ENCODE results near the gene CCKAR.
A peak's percentile ranks its signal among the peaks of the same experiment; 100 is the strongest.

The CCKAR gene

GRCh38 chr4:26525136-26525770 is 35.0 kb upstream of the CCKAR start:
- DNase-seq (ENCODE audit: low read depth): peak; percentile 60
- TF ChIP-seq CTCF (conservative IDR thresholded peaks at IDR 0.05; ENCODE audit: control insufficient read depth, insufficient read depth, low read depth, low read length): no peak

GRCh38 chr4:26524011-26524410 is 33.7 kb upstream of the CCKAR start:
- no peak for TF ChIP-seq CTCF (conservative IDR thresholded peaks at IDR 0.05; ENCODE audit: control insufficient read depth, insufficient read depth, low read depth, low read length)
- DNase-seq (ENCODE audit: low read depth): no peak
- no peak overlapping the region for H3K4me3 ChIP-seq (ENCODE audit: control insufficient read depth, low read depth, low read length)

More at GRCh38 chr4:26525136-26525770, 35.0 kb upstream of the CCKAR start:
- no peak overlapping the region for H3K4me3 ChIP-seq (ENCODE audit: control insufficient read depth, low read depth, low read length)

- peak; percentile 66 for DNase-seq (ENCODE audit: low read depth)
- H3K4me3 ChIP-seq (ENCODE audit: control insufficient read depth, low read depth, low read length): no peak overlapping the region
- no peak for TF ChIP-seq CTCF (conservative IDR thresholded peaks at IDR 0.05; ENCODE audit: control insufficient read depth, insufficient read depth, low read depth, low read length)
Measured at GRCh38 chr4:26522478-26522877, 32.2 kb upstream of the CCKAR start.

GRCh38 chr4:26520728-26521450 is 30.6 kb upstream of the CCKAR start:
- H3K4me3 ChIP-seq (ENCODE audit: control insufficient read depth, low read depth, low read length): no peak overlapping the region
- TF ChIP-seq CTCF (conservative IDR thresholded peaks at IDR 0.05; ENCODE audit: control insufficient read depth, insufficient read depth, low read depth, low read length): no peak
- peak; percentile 6 for DNase-seq (ENCODE audit: low read depth)

- TF ChIP-seq CTCF (conservative IDR thresholded peaks at IDR 0.05; ENCODE audit: control insufficient read depth, insufficient read depth, low read depth, low read length): no peak
- no peak overlapping the region for H3K4me3 ChIP-seq (ENCODE audit: control insufficient read depth, low read depth, low read length)
- no peak for DNase-seq (ENCODE audit: low read depth)
Measured at GRCh38 chr4:26515936-26516335, 25.7 kb upstream of the CCKAR start.

GRCh38 chr4:26510334-26510964 is 20.2 kb upstream of the CCKAR start:
- DNase-seq (ENCODE audit: low read depth): no peak
- no peak for TF ChIP-seq CTCF (conservative IDR thresholded peaks at IDR 0.05; ENCODE audit: control insufficient read depth, insufficient read depth, low read depth, low read length)
- H3K4me3 ChIP-seq (ENCODE audit: control insufficient read depth, low read depth, low read length): no peak overlapping the region

Measured in fibroblast of mammary gland (primary cell).